Tibial nerve (tissue), 3 donors: ENCODE results near the gene PLXDC1.

ENCODE experiments used
- CTCF ChIP-seq, 5 experiments: fragments of 200-600 bp in 3 of 5; fragments of 450-650 bp in 2 of 5; sonication (generic) in 3 of 5; IDR thresholded peaks; one replicate each; pipeline ENCODE4 v1.5.1; 2016 to 2019; ENCODE audit warnings: antibody characterized with exemption in 5 of 5, mild to moderate bottlenecking in 3 of 5, moderate library complexity in 2 of 5
- POLR2A ChIP-seq, 2 donors: fragments of 450-650 bp; IDR thresholded peaks; one replicate each; pipeline ENCODE4 v1.6.1; 2017; ENCODE audit warnings: antibody characterized with exemption in 2 of 2, mild to moderate bottlenecking in 2 of 2, moderate library complexity in 2 of 2

GRCh38 chr17:39151150-39151942 lies at the start of gene PLXDC1:
- no peak for TF ChIP-seq CTCF (IDR thresholded peaks at IDR 0.05)
- TF ChIP-seq POLR2A (IDR thresholded peaks at IDR 0.05), result no peak
